IPS DF 6.9 (cell line): Measurements from ENCODE around the gene ING4.
A peak's percentile ranks its signal among the peaks of the same experiment; 100 is the strongest.

ENCODE experiments used
- DNase-seq: peaks from one replicate; pipeline ENCODE4 v3.0.0-alpha.2; 2013; ENCODE audit warnings: low read depth, low spot score
- H3K27ac ChIP-seq: one replicate; pipeline ENCODE4 v1.5.1; 2013; ENCODE audit warnings: low read length, control low read depth
- H3K27me3 ChIP-seq: 2 replicates; pipeline ENCODE4 v1.6.1; 2013; ENCODE audit warnings: mild to moderate bottlenecking, low read length; ENCODE audit not compliant: control insufficient read depth, insufficient read depth
- H3K36me3 ChIP-seq: 2 replicates; pipeline ENCODE4 v1.6.1; 2013; ENCODE audit warnings: low read length; ENCODE audit not compliant: control insufficient read depth, insufficient read depth
- H3K4me1 ChIP-seq: 2 replicates; pipeline ENCODE4 v1.6.1; 2013; ENCODE audit warnings: low read length; ENCODE audit not compliant: control insufficient read depth, insufficient read depth
- H3K4me3 ChIP-seq: 2 replicates; pipeline ENCODE4 v1.5.1; 2013; ENCODE audit warnings: mild to moderate bottlenecking, low read length
- H3K9me3 ChIP-seq: 2 replicates; pipeline ENCODE4 v1.6.1; 2013; ENCODE audit warnings: low read length, inconsistent platforms; ENCODE audit not compliant: control insufficient read depth, insufficient read depth
- WGBS: extraction: QIAGEN DNeasy Blood & Tissue Kit; methylation state at CpG from one replicate; pipeline ENCODE4 v1.1.7; 2013; ENCODE audit warnings: mixed read lengths, missing lambda C conversion rate; ENCODE audit not compliant: insufficient read length, insufficient coverage; 5-methylcytosine and 5-hydroxymethylcytosine counted together

The ING4 gene

GRCh38 chr12:6650832-6651231 is 12.1 kb downstream of the ING4 start:
- Histone ChIP-seq H3K9me3 (no peaks in the 10 kb centered on the region), H3K27ac (no peak overlapping the region), H3K36me3 (peaks cover 7% of the 10 kb centered on the region; the same call in 1 of the 2 replicates), H3K27me3 (no peaks in the 10 kb centered on the region), H3K4me1 (no peaks in the 10 kb centered on the region; the same call in 1 of the 2 replicates), H3K4me3 (no peak overlapping the region)
- no CpG with 5 or more reads among the region's 8 CpGs for WGBS
- no peak for DNase-seq

GRCh38 chr12:6647083-6647604 is 15.8 kb downstream of the ING4 start, which contains the start of gene ACRBP:
ACRBP (minus strand) TSS chr12:6647432; CDS start chr12:6647366, 66 bp downstream.
- Histone ChIP-seq H3K27me3 (no peaks in the 10 kb centered on the region), H3K4me1 (peaks cover 2% of the 10 kb centered on the region), H3K9me3 (no peaks in the 10 kb centered on the region), H3K4me3 (peak within 1 kb of the TSS; percentile 63; the same call in 1 of the 2 replicates), H3K27ac (no peak within 1 kb of the TSS), H3K36me3 (peaks cover 5% of the 10 kb centered on the region; the same call in 1 of the 2 replicates)
- DNase-seq, result peak; percentile 45
- WGBS, result no CpG with 5 or more reads among the region's 38 CpGs

GRCh38 chr12:6646276-6647082 is 16.4 kb downstream of the ING4 start:
- H3K4me3 ChIP-seq, result peak overlapping the region; percentile 63; the same call in 1 of the 2 replicates
- H3K4me1 ChIP-seq, result peaks cover 2% of the 10 kb centered on the region
- H3K27me3 ChIP-seq, result no peaks in the 10 kb centered on the region
- no CpG with 5 or more reads among the region's 28 CpGs for WGBS
- peaks cover 4% of the 10 kb centered on the region; the same call in 1 of the 2 replicates for H3K36me3 ChIP-seq
- H3K27ac ChIP-seq, result no peak overlapping the region
- H3K9me3 ChIP-seq, result no peaks in the 10 kb centered on the region
- no peak for DNase-seq

- Histone ChIP-seq H3K9me3 (no peaks in the 10 kb centered on the region), H3K4me1 (peaks cover 2% of the 10 kb centered on the region; the same call in 1 of the 2 replicates), H3K27me3 (no peaks in the 10 kb centered on the region), H3K4me3 (no peak overlapping the region), H3K36me3 (no peaks in the 10 kb centered on the region), H3K27ac (no peak overlapping the region)
- DNase-seq, result no peak
- no CpG with 5 or more reads among the region's 5 CpGs for WGBS
Observed at GRCh38 chr12:6644903-6645302, 18.0 kb downstream of the ING4 start.

- no peak for DNase-seq
- Histone ChIP-seq H3K4me3 (no peak overlapping the region), H3K27me3 (no peaks in the 10 kb centered on the region), H3K4me1 (peaks cover 2% of the 10 kb centered on the region; the same call in 1 of the 2 replicates), H3K9me3 (no peaks in the 10 kb centered on the region), H3K27ac (no peak overlapping the region), H3K36me3 (no peaks in the 10 kb centered on the region)
- WGBS, result no CpG with 5 or more reads among the region's 6 CpGs
Observed at GRCh38 chr12:6644257-6644596, 18.7 kb downstream of the ING4 start.

GRCh38 chr12:6643569-6644256 is 19.2 kb downstream of the ING4 start:
- no peaks in the 10 kb centered on the region for H3K27me3 ChIP-seq
- H3K9me3 ChIP-seq, result no peaks in the 10 kb centered on the region
- no peak overlapping the region for H3K27ac ChIP-seq
- H3K36me3 ChIP-seq, result no peaks in the 10 kb centered on the region
- WGBS, result no CpG with 5 or more reads among the region's 6 CpGs
- no peak overlapping the region for H3K4me3 ChIP-seq
- H3K4me1 ChIP-seq, result peaks cover 2% of the 10 kb centered on the region; the same call in 1 of the 2 replicates
- DNase-seq, result no peak

GRCh38 chr12:6641131-6641530 is 21.8 kb downstream of the ING4 start:
- no CpG with 5 or more reads among the region's 4 CpGs for WGBS
- no peak for DNase-seq

GRCh38 chr12:6640497-6640896 is 22.4 kb downstream of the ING4 start:
- no peaks in the 10 kb centered on the region for H3K27me3 ChIP-seq
- no peaks in the 10 kb centered on the region for H3K36me3 ChIP-seq
- peaks cover 2% of the 10 kb centered on the region; the same call in 1 of the 2 replicates for H3K4me1 ChIP-seq
- WGBS, result no CpG with 5 or more reads among the region's 4 CpGs
- no peak for DNase-seq
- no peak overlapping the region for H3K4me3 ChIP-seq
- no peaks in the 10 kb centered on the region for H3K9me3 ChIP-seq
- H3K27ac ChIP-seq, result no peak overlapping the region

More at GRCh38 chr12:6641131-6641530, 21.8 kb downstream of the ING4 start:
- Histone ChIP-seq H3K4me3 (no peak overlapping the region), H3K36me3 (no peaks in the 10 kb centered on the region), H3K4me1 (peaks cover 2% of the 10 kb centered on the region; the same call in 1 of the 2 replicates), H3K27ac (no peak overlapping the region), H3K9me3 (no peaks in the 10 kb centered on the region), H3K27me3 (no peaks in the 10 kb centered on the region)

- H3K4me1 ChIP-seq, result no peaks in the 10 kb centered on the region
- H3K27me3 ChIP-seq, result no peaks in the 10 kb centered on the region
- H3K27ac ChIP-seq, result no peak overlapping the region
- WGBS, result no CpG with 5 or more reads among the region's 11 CpGs
- no peak overlapping the region for H3K4me3 ChIP-seq
- DNase-seq, result no peak
- H3K9me3 ChIP-seq, result no peaks in the 10 kb centered on the region
- no peaks in the 10 kb centered on the region for H3K36me3 ChIP-seq
Observed at GRCh38 chr12:6639151-6639801, 23.6 kb downstream of the ING4 start.

- Histone ChIP-seq H3K27ac (no peak overlapping the region), H3K36me3 (no peaks in the 10 kb centered on the region), H3K4me1 (no peaks in the 10 kb centered on the region), H3K9me3 (no peaks in the 10 kb centered on the region), H3K4me3 (no peak overlapping the region), H3K27me3 (no peaks in the 10 kb centered on the region)
- no peak for DNase-seq
- WGBS, result no CpG with 5 or more reads among the region's 9 CpGs
Observed at GRCh38 chr12:6638305-6638704, 24.6 kb downstream of the ING4 start.
